Cardiac septum (tissue), 1 donor: Measurements from ENCODE around the gene ZNRF4. TPM values are rescaled to one million over a fixed set of nuclear protein-coding genes. Genes with fewer than 3 reads are reported as not detected.
"Not testable (repeated sequence)": the region's sequence is repeated elsewhere in the genome, so short reads cannot be mapped to it uniquely, and the experiment has no call there.

Experiments used
- DNase-seq: peaks from one replicate; pipeline ENCODE4 v3.0.0-alpha.2; 2020; ENCODE audit warnings: low spot score
- intact Hi-C: fragments of 100-400 bp; cut with DNase I; formaldehyde crosslinking; loops from one replicate; pipeline ENCODE4 v1.14.0; 2022
- long read RNA-seq: library from polyadenylated mRNA; unstranded; transcript quantifications from one replicate; pipeline ENCODE4 v2.0.0, GENCODE V29; 2021
- total RNA-seq: library from RNA; stranded (reverse); fragmentation: NEBNext Ultra II Directional; extraction: Animal tissue kit (Norgen Biotek cat#: 25700); gene quantifications from one replicate; pipeline ENCODE4 v1.2.1, GENCODE V29; 2021
- donor health status: DM: no; HTN: no; CAD: no.

Gene ZNRF4, protein sequence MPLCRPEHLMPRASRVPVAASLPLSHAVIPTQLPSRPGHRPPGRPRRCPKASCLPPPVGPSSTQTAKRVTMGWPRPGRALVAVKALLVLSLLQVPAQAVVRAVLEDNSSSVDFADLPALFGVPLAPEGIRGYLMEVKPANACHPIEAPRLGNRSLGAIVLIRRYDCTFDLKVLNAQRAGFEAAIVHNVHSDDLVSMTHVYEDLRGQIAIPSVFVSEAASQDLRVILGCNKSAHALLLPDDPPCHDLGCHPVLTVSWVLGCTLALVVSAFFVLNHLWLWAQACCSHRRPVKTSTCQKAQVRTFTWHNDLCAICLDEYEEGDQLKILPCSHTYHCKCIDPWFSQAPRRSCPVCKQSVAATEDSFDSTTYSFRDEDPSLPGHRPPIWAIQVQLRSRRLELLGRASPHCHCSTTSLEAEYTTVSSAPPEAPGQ
- total RNA-seq: not detected
- long read RNA-seq: 0 reads

DNA sequence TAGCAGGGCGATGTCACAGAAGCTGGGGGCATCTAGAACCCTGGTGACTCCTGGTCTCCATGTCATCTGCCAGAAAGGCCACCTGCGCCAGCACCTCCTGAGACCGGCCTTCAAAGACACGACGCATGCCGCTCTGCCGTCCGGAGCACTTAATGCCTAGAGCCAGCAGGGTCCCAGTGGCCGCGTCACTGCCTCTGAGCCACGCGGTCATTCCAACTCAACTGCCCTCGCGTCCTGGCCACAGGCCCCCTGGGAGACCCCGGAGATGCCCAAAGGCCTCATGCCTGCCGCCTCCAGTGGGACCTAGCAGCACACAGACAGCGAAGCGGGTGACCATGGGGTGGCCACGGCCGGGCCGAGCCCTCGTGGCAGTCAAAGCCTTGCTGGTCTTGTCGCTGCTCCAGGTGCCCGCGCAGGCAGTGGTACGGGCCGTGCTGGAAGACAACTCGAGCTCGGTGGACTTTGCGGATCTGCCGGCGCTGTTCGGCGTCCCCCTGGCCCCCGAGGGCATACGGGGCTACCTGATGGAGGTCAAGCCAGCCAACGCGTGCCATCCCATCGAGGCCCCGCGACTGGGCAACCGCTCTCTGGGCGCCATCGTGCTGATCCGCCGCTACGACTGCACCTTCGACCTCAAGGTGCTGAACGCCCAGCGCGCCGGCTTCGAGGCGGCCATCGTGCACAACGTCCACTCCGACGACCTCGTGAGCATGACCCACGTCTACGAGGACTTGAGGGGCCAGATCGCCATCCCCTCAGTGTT lies at the start of gene ZNRF4:
Gene ZNRF4, plus strand, starts transcription at position 51 of the 763 bp plus-strand sequence. Its CDS starts 75 bp downstream, at position 126.
- no peak for DNase-seq
- intact Hi-C loops: no loop called here

- intact Hi-C loops, DNase-seq: not testable (repeated sequence)
Observed at GRCh38 chr19:5406198-5406597, 49.0 kb upstream of the ZNRF4 start.

DNA sequence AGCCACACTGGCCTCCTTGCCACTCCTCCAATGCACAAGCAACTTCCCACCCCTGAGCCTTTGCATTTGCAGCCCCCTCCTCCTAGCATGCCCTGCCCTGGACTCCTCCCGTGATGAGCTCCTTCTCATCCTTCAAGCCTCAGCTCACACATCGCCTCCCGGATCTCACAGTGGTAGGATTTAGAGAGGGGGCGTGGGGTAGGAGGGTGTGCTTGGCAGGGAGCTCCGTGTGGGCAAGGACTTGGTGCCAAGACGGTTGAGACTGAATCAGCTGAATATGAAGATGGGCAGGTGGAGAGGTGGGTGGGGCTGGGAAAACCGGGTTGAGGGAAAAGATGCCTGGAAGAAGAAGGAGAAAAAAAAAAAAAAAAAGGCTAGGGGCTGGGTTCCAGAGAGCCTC lies 48.4 kb upstream of the ZNRF4 start:
- no peak for DNase-seq
- intact Hi-C loops: no loop called here

GRCh38 chr19:5407356-5407755 lies 47.9 kb upstream of the ZNRF4 start:
- no peak for DNase-seq
- intact Hi-C loops: no loop called here

DNA sequence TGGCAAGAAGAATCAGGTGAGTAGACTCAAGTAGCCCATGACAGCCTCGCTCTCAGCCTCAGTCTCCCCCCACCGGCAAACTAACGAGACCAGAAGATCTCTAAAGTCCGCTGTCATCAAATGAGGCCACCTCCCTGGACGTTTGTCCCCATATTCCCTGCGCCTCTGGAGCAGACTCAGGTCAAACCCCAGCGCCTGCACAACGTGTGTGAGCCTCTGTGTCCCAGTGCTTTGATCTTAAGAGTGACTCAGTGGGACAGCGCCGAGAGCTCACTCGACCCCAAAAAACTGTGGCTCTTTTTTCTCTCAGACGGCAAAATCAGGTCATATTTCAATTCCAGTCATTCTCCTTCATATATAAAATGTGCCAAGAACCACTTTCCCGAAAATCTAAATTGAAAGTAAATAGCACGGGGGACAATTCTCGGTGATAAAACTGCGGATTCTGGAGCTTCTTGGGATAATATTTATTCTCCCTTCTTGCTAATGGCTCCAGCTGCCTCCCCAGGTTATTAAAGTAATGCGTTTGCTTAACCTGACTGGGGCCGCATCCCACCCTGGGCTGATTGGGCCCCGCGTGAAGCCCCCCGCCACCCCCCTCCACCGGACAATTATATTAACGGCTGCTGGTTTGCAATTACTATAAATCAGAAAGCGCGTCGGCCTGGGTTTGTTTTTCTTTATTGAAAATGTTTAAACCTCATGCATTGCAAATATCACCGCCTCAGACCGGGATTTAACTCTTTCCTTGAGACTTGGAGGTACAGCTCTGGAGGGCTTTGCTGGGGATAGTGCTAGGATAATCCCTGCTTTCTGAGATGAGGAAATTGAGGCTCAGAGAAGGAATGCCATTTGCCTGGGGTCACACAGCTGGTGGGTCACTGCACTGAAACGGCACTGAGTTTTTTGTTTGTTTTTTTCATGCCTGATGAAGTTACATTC lies 37.5 kb upstream of the ZNRF4 start:
- intact Hi-C loops: no loop called here
- no peak for DNase-seq

GRCh38 chr19:5418677-5419076 lies 36.5 kb upstream of the ZNRF4 start:
- intact Hi-C loops: no loop called here
- no peak for DNase-seq

DNA sequence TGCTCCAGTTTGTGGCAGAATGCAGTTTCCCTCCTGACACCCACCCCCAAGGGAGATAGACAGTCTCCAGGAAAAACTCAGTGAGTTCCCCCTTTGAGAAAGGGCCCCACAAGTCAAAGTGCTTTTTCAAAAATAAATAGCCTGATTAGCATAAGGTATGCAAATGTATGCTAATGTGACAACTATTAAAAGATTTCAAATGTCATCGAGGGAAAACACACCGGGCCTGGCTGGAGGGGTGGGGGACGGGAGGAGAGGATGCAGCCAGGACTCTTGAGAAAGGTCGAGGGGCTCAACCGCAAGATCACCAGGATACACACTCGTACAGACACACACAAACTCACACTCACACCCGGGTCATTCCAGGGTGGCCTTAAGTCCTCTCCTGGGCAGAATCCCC lies 34.3 kb upstream of the ZNRF4 start:
- no peak for DNase-seq
- intact Hi-C loops: no loop called here

DNA sequence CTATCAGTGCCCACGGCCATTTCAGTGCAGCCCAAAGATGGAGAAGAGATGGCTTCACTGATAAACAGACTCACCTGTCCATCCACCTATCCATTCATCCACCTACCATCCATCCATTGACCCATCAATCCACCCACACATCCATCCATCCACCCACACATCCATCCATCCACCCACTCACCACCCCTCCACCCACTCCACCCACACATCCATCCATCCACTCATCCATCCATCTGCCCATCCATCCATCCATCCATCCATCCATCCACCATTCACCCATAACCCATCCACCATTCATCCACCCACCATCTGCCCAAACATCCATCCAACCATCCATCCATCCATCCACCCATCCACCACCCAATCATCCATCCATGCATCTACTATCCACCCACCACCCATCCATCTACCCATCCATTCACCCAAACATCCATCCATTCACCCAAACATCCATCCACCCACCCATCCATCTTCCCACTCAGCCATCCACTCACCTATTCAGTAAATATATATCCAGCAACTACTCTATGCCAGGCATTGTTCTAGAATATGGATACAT lies 31.6 kb upstream of the ZNRF4 start:
- intact Hi-C loops: no loop called here
- no peak for DNase-seq

- intact Hi-C loops: no loop called here
- DNase-seq: no peak
Observed at GRCh38 chr19:5424192-5424973, 30.8 kb upstream of the ZNRF4 start.

DNA sequence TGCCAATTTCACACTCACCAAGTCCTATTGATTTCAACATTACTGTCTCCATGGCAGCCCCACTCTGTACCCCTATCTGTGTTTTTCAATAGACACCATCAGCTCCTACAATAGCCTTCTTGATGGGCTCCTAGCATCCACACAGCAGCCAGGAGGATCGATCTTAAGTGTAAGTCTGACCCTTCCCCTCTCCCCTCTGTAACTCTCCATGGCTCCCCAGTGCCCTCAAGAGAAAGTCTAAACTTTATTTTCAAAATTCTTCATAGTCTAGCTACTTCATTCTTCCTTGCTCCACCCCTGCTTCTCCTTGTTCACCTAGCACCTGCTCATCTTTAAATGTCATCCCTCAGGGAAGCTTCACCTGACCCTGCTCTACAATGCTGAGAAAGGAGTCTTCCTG lies 30.0 kb upstream of the ZNRF4 start:
- DNase-seq: no peak
- intact Hi-C loops: no loop called here

- intact Hi-C loops: no loop called here
- DNase-seq: no peak
Observed at GRCh38 chr19:5430237-5430636, 25.0 kb upstream of the ZNRF4 start.

DNA sequence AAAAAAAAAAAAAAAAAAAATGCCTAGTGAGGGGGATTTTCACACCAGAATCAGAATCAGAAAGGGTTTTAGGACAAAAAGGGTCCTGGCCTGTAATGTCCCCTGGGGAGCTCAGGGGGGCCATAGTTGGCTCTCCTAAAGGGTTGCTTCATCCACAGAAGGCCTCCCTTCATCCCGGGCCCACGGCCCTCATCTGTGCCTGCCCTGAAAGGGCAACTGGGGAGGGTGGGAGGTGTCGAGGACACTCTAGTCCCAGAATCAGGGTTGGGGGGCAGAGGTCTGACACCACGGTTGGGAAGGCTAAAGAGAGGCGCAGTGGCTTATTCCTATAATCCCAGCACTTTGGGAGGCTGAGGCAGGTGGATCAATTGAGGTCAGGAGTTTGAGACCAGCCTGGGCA lies 22.5 kb upstream of the ZNRF4 start:
- DNase-seq: no peak
- intact Hi-C loops: no loop called here

DNA sequence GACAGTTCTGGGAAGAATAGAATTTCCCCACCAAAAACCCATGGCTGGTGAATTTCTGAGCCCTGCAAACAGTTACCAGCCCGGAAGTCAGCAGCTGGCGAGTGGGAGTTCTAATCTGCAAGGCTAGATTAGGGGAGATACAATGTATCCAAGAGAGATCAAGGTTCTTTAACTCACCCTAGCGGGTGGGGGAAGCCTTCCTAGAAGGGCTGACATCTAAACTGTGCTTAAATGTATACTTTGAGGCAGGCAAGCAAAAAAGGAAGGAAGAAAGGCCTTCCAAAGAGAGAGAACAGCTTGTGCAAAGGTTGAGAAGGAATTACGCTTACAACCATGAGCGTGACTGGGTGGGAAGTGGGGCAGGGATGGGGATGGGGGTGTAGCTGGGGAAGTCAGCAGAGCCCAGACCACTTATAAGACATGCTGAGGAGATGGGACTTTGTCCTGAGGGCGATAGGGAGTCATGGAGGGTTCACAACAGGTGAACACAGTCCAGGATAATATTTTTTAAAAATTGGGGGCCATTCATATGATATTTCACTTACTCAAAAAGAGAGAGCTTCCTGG lies 20.8 kb upstream of the ZNRF4 start:
- intact Hi-C loops: no loop called here
- DNase-seq: no peak

GRCh38 chr19:5434970-5435641 lies 20.1 kb upstream of the ZNRF4 start:
- intact Hi-C loops: no loop called here
- no peak for DNase-seq

DNA sequence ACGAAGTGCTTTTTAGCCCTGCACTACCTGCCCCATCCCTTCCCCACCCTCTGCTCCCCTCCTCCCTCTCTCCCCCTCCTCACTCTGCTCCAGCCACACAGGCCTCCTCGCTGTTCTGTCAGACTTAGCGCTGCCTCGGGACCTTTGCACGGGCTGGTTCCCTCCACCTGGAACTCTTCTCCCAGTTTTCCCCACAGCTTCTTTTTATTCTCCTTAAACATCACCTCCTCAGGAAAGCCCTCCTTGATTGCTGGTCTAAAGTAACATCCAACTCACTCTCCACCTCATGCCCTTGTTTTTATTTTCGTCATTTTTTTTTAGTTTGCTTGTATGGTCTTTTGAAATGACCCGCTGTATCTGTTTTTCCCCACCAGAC lies 19.6 kb upstream of the ZNRF4 start:
- no peak for DNase-seq
- intact Hi-C loops: no loop called here

DNA sequence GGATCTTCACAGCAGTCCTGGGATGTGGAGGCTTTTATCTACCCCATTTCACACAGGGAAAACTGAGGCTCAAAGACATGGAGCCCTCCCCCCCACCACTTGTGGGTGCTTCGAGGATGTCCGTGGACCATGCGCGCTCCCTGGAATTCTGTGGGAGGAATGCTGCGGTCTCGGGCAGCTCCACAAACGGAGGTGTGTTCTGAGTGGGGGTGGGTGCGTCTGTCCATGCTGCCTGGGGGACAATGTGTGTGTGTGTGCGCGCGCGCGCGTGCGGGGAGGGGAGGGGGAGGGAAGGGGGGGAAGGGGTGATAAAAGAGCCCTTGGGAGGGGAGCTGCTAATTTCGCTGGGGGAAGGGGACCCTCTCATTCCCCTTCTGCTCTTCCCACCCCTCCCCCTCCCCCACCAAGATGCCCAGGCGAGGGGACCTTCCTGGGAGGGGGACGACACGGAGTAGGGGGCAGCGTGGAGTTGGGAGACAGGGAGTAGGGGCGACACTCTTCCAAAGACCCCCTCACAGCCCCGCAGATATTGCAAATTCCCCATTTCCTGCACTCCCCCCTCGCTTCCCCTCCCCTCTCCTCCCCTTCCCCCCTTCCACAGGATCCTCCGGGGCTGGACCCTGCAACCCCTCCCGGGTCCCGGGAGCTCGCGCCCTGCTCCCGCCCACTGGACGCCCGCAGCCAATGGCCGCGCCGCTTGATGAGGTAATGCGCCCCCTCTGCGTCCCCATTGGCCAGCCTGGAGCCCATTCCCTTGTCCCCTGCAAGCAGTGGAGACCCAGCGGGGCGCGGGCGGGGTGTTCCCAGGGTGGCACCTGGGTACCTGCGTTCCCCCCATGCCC lies 18.9 kb upstream of the ZNRF4 start:
- DNase-seq: no peak
- intact Hi-C loops: no loop called here

GRCh38 chr19:5436948-5437306 lies 18.3 kb upstream of the ZNRF4 start:
- intact Hi-C loops: no loop called here
- DNase-seq: no peak
